ENCODE measurements around the gene PIK3CG. TPM values are rescaled to one million over a fixed set of nuclear protein-coding genes. Genes with fewer than 3 reads are reported as not detected.

PIK3CG gene
- total RNA-seq, 2 donors from 2014 or later, result 0.11 TPM; not detected in 1

GRCh38 chr7:106870528-106870927 is 5.4 kb downstream of the PIK3CG start:
- Histone ChIP-seq H3K27ac (ENCODE audit: low read depth, low read length) (no peak overlapping the region), H3K27me3 (ENCODE audit: control insufficient read depth, insufficient read depth, low read length, poor library complexity, severe bottlenecking) (no peaks in the 10 kb centered on the region), H3K9me3 (ENCODE audit: control insufficient read depth, low read length) (no peaks in the 10 kb centered on the region), H3K4me3 (ENCODE audit: low read length) (no peak overlapping the region), H3K9ac (ENCODE audit: extremely low read depth, low read length, poor library complexity, severe bottlenecking) (no peak overlapping the region), H3K4me1 (ENCODE audit: control insufficient read depth, insufficient read depth, low read length) (peaks cover 4% of the 10 kb centered on the region), H3K36me3 (ENCODE audit: control insufficient read depth, insufficient read depth, low read length) (no peaks in the 10 kb centered on the region)
- H3K27ac Mint-ChIP-seq, result no peak overlapping the region
- no peak for DNase-seq
- H3K4me3 Mint-ChIP-seq, result no peak overlapping the region
- H3K36me3 Mint-ChIP-seq (ENCODE audit: low read depth), result no peaks in the 10 kb centered on the region
- H3K27me3 Mint-ChIP-seq (ENCODE audit: insufficient read depth), result peaks cover 3% of the 10 kb centered on the region
- H3K9me3 Mint-ChIP-seq, result peaks cover 6% of the 10 kb centered on the region
- TF ChIP-seq CTCF (conservative IDR thresholded peaks at IDR 0.05), result no peak
- H3K4me1 Mint-ChIP-seq, result peaks cover 12% of the 10 kb centered on the region
- WGBS, 2 experiments (ENCODE audit: insufficient coverage in 1 of 2, insufficient read length in 1 of 2), result 81 to 94% methylated on average over 3 of the region's 3 CpGs

GRCh38 chr7:106870983-106871410 is 5.9 kb downstream of the PIK3CG start:
- peaks cover 4% of the 10 kb centered on the region for H3K4me1 ChIP-seq (ENCODE audit: control insufficient read depth, insufficient read depth, low read length)
- H3K27me3 Mint-ChIP-seq (ENCODE audit: insufficient read depth), result peaks cover 3% of the 10 kb centered on the region
- H3K4me3 ChIP-seq (ENCODE audit: low read length), result no peak overlapping the region
- H3K27ac Mint-ChIP-seq, result no peak overlapping the region
- WGBS, 2 experiments (ENCODE audit: insufficient coverage in 1 of 2, insufficient read length in 1 of 2), result 96 to 100% methylated on average over 1 of the region's 1 CpG
- H3K27me3 ChIP-seq (ENCODE audit: control insufficient read depth, insufficient read depth, low read length, poor library complexity, severe bottlenecking), result no peaks in the 10 kb centered on the region
- peaks cover 7% of the 10 kb centered on the region for H3K9me3 Mint-ChIP-seq
- H3K9ac ChIP-seq (ENCODE audit: extremely low read depth, low read length, poor library complexity, severe bottlenecking), result no peak overlapping the region
- no peak overlapping the region for H3K4me3 Mint-ChIP-seq
- H3K36me3 Mint-ChIP-seq (ENCODE audit: low read depth), result no peaks in the 10 kb centered on the region
- H3K9me3 ChIP-seq (ENCODE audit: control insufficient read depth, low read length), result no peaks in the 10 kb centered on the region
- H3K4me1 Mint-ChIP-seq, result peaks cover 12% of the 10 kb centered on the region
- no peaks in the 10 kb centered on the region for H3K36me3 ChIP-seq (ENCODE audit: control insufficient read depth, insufficient read depth, low read length)
- no peak for TF ChIP-seq CTCF (conservative IDR thresholded peaks at IDR 0.05)
- H3K27ac ChIP-seq (ENCODE audit: low read depth, low read length), result no peak overlapping the region
- DNase-seq, result no peak

GRCh38 chr7:106871793-106872571 is 6.9 kb downstream of the PIK3CG start:
- H3K9me3 ChIP-seq (ENCODE audit: control insufficient read depth, low read length), result no peaks in the 10 kb centered on the region
- WGBS, 2 experiments (ENCODE audit: insufficient coverage in 1 of 2, insufficient read length in 1 of 2), result 85 to 94% methylated on average over 6 of the region's 6 CpGs
- Mint-ChIP-seq H3K27ac (peak overlapping the region; percentile 25), H3K9me3 (peaks cover 14% of the 10 kb centered on the region), H3K36me3 (ENCODE audit: low read depth) (no peaks in the 10 kb centered on the region), H3K4me3 (no peak overlapping the region), H3K27me3 (ENCODE audit: insufficient read depth) (peaks cover 3% of the 10 kb centered on the region), H3K4me1 (peaks cover 12% of the 10 kb centered on the region)
- TF ChIP-seq CTCF (conservative IDR thresholded peaks at IDR 0.05), result no peak
- H3K36me3 ChIP-seq (ENCODE audit: control insufficient read depth, insufficient read depth, low read length), result no peaks in the 10 kb centered on the region
- DNase-seq, result no peak
- H3K27me3 ChIP-seq (ENCODE audit: control insufficient read depth, insufficient read depth, low read length, poor library complexity, severe bottlenecking), result no peaks in the 10 kb centered on the region
- H3K9ac ChIP-seq (ENCODE audit: extremely low read depth, low read length, poor library complexity, severe bottlenecking), result no peak overlapping the region
- H3K27ac ChIP-seq (ENCODE audit: low read depth, low read length), result no peak overlapping the region
- H3K4me1 ChIP-seq (ENCODE audit: control insufficient read depth, insufficient read depth, low read length), result peaks cover 4% of the 10 kb centered on the region
- no peak overlapping the region for H3K4me3 ChIP-seq (ENCODE audit: low read length)

All from endodermal cell (in vitro differentiated cells).